Measurements from ENCODE around the gene DUSP2.

DUSP2 gene

GRCh38 chr2:96164459-96165184, 19.4 kb upstream of the DUSP2 start:
- no peak for TF ChIP-seq SIN3A (IDR thresholded peaks at IDR 0.05; ENCODE audit: borderline replicate concordance, insufficient read depth, low read length)
- TF ChIP-seq TAF1 (IDR thresholded peaks at IDR 0.05; ENCODE audit: borderline replicate concordance, insufficient read depth, low read length) = no peak
- TF ChIP-seq FOXP2 (optimal IDR thresholded peaks at IDR 0.05; ENCODE audit: borderline replicate concordance, extremely low read depth, extremely low read length, insufficient read depth) = no peak
- TF ChIP-seq POLR2AphosphoS5 (IDR thresholded peaks at IDR 0.05; ENCODE audit: low read depth, low read length) = no peak
- TF ChIP-seq, protein P1, sequence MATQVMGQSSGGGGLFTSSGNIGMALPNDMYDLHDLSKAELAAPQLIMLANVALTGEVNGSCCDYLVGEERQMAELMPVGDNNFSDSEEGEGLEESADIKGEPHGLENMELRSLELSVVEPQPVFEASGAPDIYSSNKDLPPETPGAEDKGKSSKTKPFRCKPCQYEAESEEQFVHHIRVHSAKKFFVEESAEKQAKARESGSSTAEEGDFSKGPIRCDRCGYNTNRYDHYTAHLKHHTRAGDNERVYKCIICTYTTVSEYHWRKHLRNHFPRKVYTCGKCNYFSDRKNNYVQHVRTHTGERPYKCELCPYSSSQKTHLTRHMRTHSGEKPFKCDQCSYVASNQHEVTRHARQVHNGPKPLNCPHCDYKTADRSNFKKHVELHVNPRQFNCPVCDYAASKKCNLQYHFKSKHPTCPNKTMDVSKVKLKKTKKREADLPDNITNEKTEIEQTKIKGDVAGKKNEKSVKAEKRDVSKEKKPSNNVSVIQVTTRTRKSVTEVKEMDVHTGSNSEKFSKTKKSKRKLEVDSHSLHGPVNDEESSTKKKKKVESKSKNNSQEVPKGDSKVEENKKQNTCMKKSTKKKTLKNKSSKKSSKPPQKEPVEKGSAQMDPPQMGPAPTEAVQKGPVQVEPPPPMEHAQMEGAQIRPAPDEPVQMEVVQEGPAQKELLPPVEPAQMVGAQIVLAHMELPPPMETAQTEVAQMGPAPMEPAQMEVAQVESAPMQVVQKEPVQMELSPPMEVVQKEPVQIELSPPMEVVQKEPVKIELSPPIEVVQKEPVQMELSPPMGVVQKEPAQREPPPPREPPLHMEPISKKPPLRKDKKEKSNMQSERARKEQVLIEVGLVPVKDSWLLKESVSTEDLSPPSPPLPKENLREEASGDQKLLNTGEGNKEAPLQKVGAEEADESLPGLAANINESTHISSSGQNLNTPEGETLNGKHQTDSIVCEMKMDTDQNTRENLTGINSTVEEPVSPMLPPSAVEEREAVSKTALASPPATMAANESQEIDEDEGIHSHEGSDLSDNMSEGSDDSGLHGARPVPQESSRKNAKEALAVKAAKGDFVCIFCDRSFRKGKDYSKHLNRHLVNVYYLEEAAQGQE (IDR thresholded peaks at IDR 0.05; ENCODE audit: insufficient read depth in 1 of 2, low read depth in 2 of 2, low read length in 2 of 2) = no peak

DNA sequence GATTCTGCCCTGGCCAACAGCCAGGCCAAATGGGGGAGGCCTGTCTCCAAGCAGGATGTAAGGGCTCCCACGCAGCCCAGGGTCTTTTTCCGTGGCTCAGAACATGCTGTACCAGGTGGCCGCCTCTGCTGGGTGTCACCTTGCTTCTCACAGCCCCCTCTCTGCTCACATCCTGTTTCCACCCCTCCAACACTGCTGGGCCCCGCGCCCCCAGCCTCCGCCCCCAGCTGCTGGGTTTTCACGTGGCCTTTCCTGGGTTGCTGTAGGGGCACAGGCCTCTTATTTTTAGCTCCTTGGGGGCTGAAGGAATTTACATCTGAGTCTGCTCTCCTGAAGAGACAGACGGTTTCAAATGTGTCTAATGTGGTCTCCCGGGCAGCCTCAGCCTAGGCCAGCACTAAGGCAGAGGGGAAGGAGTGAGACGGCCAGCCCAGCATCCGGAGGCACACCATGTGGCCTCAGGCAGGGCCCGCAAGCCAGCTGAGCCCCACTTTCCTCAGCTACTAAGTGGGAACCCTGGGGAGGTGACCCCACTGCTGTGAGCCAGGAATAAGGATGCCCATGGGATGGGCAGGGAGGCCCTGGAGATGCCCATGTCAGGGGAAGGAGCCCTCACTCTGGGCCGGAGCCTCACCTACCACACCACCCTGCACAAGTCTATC, 18.7 kb upstream of the DUSP2 start:
- no peak for TF ChIP-seq TAF1 (IDR thresholded peaks at IDR 0.05; ENCODE audit: borderline replicate concordance, insufficient read depth, low read length)
- TF ChIP-seq POLR2AphosphoS5 (IDR thresholded peaks at IDR 0.05; ENCODE audit: low read depth, low read length) = no peak
- TF ChIP-seq SIN3A (IDR thresholded peaks at IDR 0.05; ENCODE audit: borderline replicate concordance, insufficient read depth, low read length) = no peak
- TF ChIP-seq FOXP2 (optimal IDR thresholded peaks at IDR 0.05; ENCODE audit: borderline replicate concordance, extremely low read depth, extremely low read length, insufficient read depth) = no peak
- TF ChIP-seq, protein P1 (IDR thresholded peaks at IDR 0.05; ENCODE audit: insufficient read depth in 1 of 2, low read depth in 2 of 2, low read length in 2 of 2) = no peak

DNA sequence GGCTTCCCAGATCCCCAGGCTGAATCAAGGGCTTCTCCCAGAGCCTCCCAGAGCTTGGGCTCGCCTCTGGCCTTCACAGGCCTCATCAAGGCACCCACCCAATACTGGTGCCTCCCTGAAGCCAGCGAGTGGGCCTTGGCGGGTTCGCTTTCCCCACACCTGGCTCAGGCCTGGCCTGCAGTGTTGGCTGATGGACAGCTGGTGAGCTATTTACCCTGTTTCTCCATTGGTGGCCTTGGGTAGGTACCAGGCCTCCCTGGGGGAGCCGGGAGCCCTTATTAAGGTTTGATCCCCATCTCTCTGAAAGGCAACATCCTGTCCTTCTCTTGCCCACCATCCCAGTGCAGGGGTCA, 18.2 kb upstream of the DUSP2 start:
- no peak for TF ChIP-seq FOXP2 (optimal IDR thresholded peaks at IDR 0.05; ENCODE audit: borderline replicate concordance, extremely low read depth, extremely low read length, insufficient read depth)
- TF ChIP-seq, protein P1 (IDR thresholded peaks at IDR 0.05; ENCODE audit: insufficient read depth in 1 of 2, low read depth in 2 of 2, low read length in 2 of 2) = no peak
- TF ChIP-seq TAF1 (IDR thresholded peaks at IDR 0.05; ENCODE audit: borderline replicate concordance, insufficient read depth, low read length) = no peak
- no peak for TF ChIP-seq POLR2AphosphoS5 (IDR thresholded peaks at IDR 0.05; ENCODE audit: low read depth, low read length)
- no peak for TF ChIP-seq SIN3A (IDR thresholded peaks at IDR 0.05; ENCODE audit: borderline replicate concordance, insufficient read depth, low read length)

- TF ChIP-seq SIN3A (IDR thresholded peaks at IDR 0.05; ENCODE audit: borderline replicate concordance, insufficient read depth, low read length) (no peak), POLR2AphosphoS5 (IDR thresholded peaks at IDR 0.05; ENCODE audit: low read depth, low read length) (no peak), TAF1 (IDR thresholded peaks at IDR 0.05; ENCODE audit: borderline replicate concordance, insufficient read depth, low read length) (no peak), FOXP2 (optimal IDR thresholded peaks at IDR 0.05; ENCODE audit: borderline replicate concordance, extremely low read depth, extremely low read length, insufficient read depth) (no peak)
- TF ChIP-seq, protein P1 (IDR thresholded peaks at IDR 0.05; ENCODE audit: insufficient read depth in 1 of 2, low read depth in 2 of 2, low read length in 2 of 2) = no peak
Observed at GRCh38 chr2:96161898-96162297, 16.7 kb upstream of the DUSP2 start.
